ENCODE results near the gene C10orf88. TPM values are rescaled to one million over a fixed set of nuclear protein-coding genes. Genes with fewer than 3 reads are reported as not detected.
A peak's percentile ranks its signal among the peaks of the same experiment; 100 is the strongest.

Gene C10orf88
- total RNA-seq, 1 experiment from 2014 or later = 6.2 TPM

DNA sequence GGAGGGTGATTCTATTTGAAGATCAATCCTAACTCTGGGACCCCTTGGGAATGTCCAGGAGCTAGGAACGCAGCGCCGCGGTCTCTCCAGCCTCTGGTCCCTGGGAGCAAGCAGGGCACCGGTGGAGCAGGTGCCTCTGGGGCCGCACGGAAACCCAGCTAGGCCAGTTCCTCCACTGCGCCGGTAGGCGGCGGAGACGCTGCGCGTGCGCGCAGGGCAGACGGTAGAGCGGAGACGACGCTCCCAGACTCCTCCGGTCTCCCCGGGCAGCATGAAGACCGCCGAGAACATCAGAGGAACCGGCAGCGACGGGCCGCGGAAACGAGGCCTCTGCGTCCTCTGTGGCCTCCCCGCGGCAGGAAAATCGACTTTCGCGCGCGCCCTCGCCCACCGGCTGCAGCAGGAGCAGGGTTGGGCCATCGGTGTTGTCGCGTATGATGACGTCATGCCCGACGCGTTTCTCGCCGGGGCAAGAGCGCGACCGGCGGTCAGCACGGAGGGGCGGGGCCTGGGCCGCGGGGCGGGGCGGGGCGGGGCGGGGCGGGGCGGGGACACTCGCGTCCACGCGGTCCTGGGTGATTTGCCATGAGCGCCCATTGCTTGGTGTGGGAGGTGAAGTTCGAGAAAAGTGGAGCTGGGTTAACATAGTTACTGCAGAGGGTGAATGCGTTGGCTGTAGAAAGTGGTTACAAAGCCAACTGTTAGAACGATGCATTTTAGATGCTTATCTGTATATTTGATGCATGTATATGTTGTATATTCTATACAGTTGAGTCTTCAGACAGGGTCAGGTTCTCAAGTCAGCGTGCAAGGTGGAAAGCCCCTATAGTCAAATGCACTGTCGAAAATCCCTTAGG, 26.4 kb upstream of the C10orf88 start, which contains the start of gene PSTK:
Gene PSTK, plus strand, starts transcription at position 193 of the 857 bp plus-strand sequence. Its CDS starts 79 bp downstream, at position 272.
- H3K4me3 ChIP-seq (ENCODE audit: low read length) = peak within 1 kb of the TSS; percentile 82
- peak within 1 kb of the TSS; percentile 95 for H2AFZ ChIP-seq (ENCODE audit: low read length)
- TF ChIP-seq, protein P1, sequence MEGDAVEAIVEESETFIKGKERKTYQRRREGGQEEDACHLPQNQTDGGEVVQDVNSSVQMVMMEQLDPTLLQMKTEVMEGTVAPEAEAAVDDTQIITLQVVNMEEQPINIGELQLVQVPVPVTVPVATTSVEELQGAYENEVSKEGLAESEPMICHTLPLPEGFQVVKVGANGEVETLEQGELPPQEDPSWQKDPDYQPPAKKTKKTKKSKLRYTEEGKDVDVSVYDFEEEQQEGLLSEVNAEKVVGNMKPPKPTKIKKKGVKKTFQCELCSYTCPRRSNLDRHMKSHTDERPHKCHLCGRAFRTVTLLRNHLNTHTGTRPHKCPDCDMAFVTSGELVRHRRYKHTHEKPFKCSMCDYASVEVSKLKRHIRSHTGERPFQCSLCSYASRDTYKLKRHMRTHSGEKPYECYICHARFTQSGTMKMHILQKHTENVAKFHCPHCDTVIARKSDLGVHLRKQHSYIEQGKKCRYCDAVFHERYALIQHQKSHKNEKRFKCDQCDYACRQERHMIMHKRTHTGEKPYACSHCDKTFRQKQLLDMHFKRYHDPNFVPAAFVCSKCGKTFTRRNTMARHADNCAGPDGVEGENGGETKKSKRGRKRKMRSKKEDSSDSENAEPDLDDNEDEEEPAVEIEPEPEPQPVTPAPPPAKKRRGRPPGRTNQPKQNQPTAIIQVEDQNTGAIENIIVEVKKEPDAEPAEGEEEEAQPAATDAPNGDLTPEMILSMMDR (conservative IDR thresholded peaks at IDR 0.05; ENCODE audit: low read depth, low read length) = peak; percentile 65
- TF ChIP-seq EZH2phosphoT487 (IDR thresholded peaks at IDR 0.05; ENCODE audit: borderline replicate concordance, low read length) = no peak
- no peaks in the 10 kb centered on the region for H3K79me2 ChIP-seq (ENCODE audit: low read length)
- H3K4me2 ChIP-seq (ENCODE audit: low read length) = peak within 1 kb of the TSS; percentile 89
- H3K36me3 ChIP-seq (ENCODE audit: low read depth, low read length) = no peaks in the 10 kb centered on the region
- intact Hi-C loops (cut with micrococcal nuclease) = loop anchor here (2.0 to 5.0 kb wide), 3 partner anchors 26 to 128 kb away; partner anchors contain the start of gene C10orf88
- BruUV-seq (replicated peaks) = TSS peak; percentile 82
- DNase-seq (peak; percentile 83), ATAC-seq (peak; percentile 97)
- H3K9ac ChIP-seq (ENCODE audit: low read length) = peak within 1 kb of the TSS; percentile 94
- H3K4me1 ChIP-seq (ENCODE audit: insufficient read depth, low read length) = peaks cover 9% of the 10 kb centered on the region; the same call in 1 of the 2 replicates
- no peaks in the 10 kb centered on the region for H3K9me2 ChIP-seq (replicated peaks; ENCODE audit: low read length)
- POLR2A ChIA-PET (ENCODE audit: unreplicated experiment) = interaction anchor here (0.5 kb wide), 1 partner anchor 419 kb away, joined by 3 read pairs; no protein-coding TSS in a partner anchor
- no peaks in the 10 kb centered on the region for H3K27me3 ChIP-seq (ENCODE audit: low read length)
- no peaks in the 10 kb centered on the region for H3F3A ChIP-seq (ENCODE audit: low read length, unreplicated experiment)
- H3K9me3 ChIP-seq (ENCODE audit: low read length) = no peaks in the 10 kb centered on the region
- CTCF ChIA-PET = no interaction called here
- no peaks in the 10 kb centered on the region for H4K20me1 ChIP-seq (ENCODE audit: low read length)
- peak within 1 kb of the TSS; percentile 79 for H3K27ac ChIP-seq (ENCODE audit: low read length)

DNA sequence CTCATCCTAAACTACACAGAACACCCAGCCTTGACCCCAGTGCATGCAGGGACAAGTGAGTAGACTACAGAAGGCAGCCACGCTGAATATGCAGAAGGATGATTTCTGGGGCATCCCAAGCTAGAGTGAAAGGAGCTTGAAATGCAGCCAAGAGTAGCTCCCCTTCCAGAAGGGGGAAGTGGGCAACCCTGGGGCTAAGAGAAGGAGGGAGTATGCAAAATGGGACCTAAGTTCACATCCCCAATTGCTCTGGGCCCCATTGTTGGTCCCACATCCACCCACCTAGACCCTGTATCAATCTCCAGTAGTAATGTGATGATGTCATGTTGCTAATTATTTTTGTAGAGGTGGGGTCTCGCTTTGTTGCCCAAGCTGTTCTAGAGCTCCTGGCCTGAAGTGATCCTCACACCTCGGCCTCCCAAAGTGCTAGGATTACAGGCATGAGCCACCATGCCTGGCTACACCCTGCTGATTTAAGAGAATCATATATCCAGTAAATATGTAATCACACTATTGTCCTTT, 20.6 kb upstream of the C10orf88 start:
- Histone ChIP-seq H2AFZ (ENCODE audit: low read length) (no peak overlapping the region), H4K20me1 (ENCODE audit: low read length) (no peaks in the 10 kb centered on the region), H3K27ac (ENCODE audit: low read length) (no peak overlapping the region), H3K4me2 (ENCODE audit: low read length) (no peak overlapping the region), H3K36me3 (ENCODE audit: low read depth, low read length) (no peaks in the 10 kb centered on the region), H3K9me2 (replicated peaks; ENCODE audit: low read length) (no peaks in the 10 kb centered on the region), H3K4me1 (ENCODE audit: insufficient read depth, low read length) (no peaks in the 10 kb centered on the region), H3K4me3 (ENCODE audit: low read length) (no peak overlapping the region), H3K27me3 (ENCODE audit: low read length) (no peaks in the 10 kb centered on the region), H3F3A (ENCODE audit: low read length, unreplicated experiment) (no peaks in the 10 kb centered on the region), H3K9ac (ENCODE audit: low read length) (no peak overlapping the region), H3K79me2 (ENCODE audit: low read length) (no peaks in the 10 kb centered on the region), H3K9me3 (ENCODE audit: low read length) (no peaks in the 10 kb centered on the region)
- intact Hi-C loops (cut with micrococcal nuclease) = no loop called here
- no peak for DNase-seq
- no TSS peak for BruUV-seq (replicated peaks)
- TF ChIP-seq, protein P1 (conservative IDR thresholded peaks at IDR 0.05; ENCODE audit: low read depth, low read length) = no peak
- ATAC-seq = no peak
- ChIA-PET CTCF (no interaction called here), POLR2A (ENCODE audit: unreplicated experiment) (no interaction called here)

DNA sequence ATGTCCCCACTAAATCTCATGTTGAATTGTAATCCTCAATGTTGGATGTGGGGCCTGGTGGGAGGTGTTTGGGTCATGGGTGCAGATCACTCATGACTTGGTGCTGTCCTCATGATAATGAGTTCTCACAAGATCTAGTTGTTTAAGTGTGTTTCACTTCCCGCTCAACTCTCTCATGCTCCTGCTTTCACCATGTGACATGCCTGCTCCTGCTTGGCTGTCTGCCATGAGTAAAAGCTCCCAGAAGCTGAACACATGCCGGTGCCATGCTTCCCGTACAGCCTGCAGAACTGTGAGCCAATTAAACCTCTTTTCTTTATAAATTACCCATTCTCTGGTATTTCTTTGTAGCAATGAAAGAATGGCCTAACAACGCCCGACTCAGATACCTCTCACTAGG, 20.0 kb upstream of the C10orf88 start:
- no peaks in the 10 kb centered on the region for H3K36me3 ChIP-seq (ENCODE audit: low read depth, low read length)
- no peaks in the 10 kb centered on the region for H4K20me1 ChIP-seq (ENCODE audit: low read length)
- H3K9me3 ChIP-seq (ENCODE audit: low read length) = no peaks in the 10 kb centered on the region
- no peak overlapping the region for H3K4me2 ChIP-seq (ENCODE audit: low read length)
- ChIA-PET CTCF (no interaction called here), POLR2A (ENCODE audit: unreplicated experiment) (no interaction called here)
- no peak for TF ChIP-seq EZH2phosphoT487 (IDR thresholded peaks at IDR 0.05; ENCODE audit: borderline replicate concordance, low read length)
- TF ChIP-seq EZH2 (IDR thresholded peaks at IDR 0.05; ENCODE audit: low read length, unreplicated experiment) = no peak
- TF ChIP-seq, protein P1 (conservative IDR thresholded peaks at IDR 0.05; ENCODE audit: low read depth, low read length) = no peak
- H3K79me2 ChIP-seq (ENCODE audit: low read length) = no peaks in the 10 kb centered on the region
- H3K9me2 ChIP-seq (replicated peaks; ENCODE audit: low read length) = no peaks in the 10 kb centered on the region
- H3K4me3 ChIP-seq (ENCODE audit: low read length) = no peak overlapping the region
- no peak overlapping the region for H2AFZ ChIP-seq (ENCODE audit: low read length)
- no peaks in the 10 kb centered on the region for H3K27me3 ChIP-seq (ENCODE audit: low read length)
- BruUV-seq (replicated peaks) = no TSS peak
- DNase-seq (no peak), ATAC-seq (no peak)
- no peak overlapping the region for H3K27ac ChIP-seq (ENCODE audit: low read length)
- H3F3A ChIP-seq (ENCODE audit: low read length, unreplicated experiment) = no peaks in the 10 kb centered on the region
- no peak overlapping the region for H3K9ac ChIP-seq (ENCODE audit: low read length)
- no peaks in the 10 kb centered on the region for H3K4me1 ChIP-seq (ENCODE audit: insufficient read depth, low read length)
- intact Hi-C loops (cut with micrococcal nuclease) = no loop called here
